Spinal cord (tissue), 10 donors: Measurements from ENCODE around the gene RPGRIP1. TPM values are rescaled to one million over a fixed set of nuclear protein-coding genes. Genes with fewer than 3 reads are reported as not detected.

Source experiments
- DNase-seq, 6 donors: peaks; one replicate each; pipeline versions ENCODE4 v3.0.0 to v3.0.0-alpha.2; 2013 to 2015; ENCODE audit warnings: low spot score in 6 of 6, low read depth in 4 of 6
- H3K27ac ChIP-seq: one replicate; pipeline ENCODE4 v1.5.1; 2013; ENCODE audit warnings: low read depth, low read length, control low read depth
- H3K27me3 ChIP-seq: one replicate; pipeline ENCODE4 v1.6.1; 2013; ENCODE audit warnings: low read length; ENCODE audit not compliant: control insufficient read depth, insufficient read depth
- H3K36me3 ChIP-seq: one replicate; pipeline ENCODE4 v1.6.1; 2013; ENCODE audit warnings: low read length; ENCODE audit not compliant: control insufficient read depth, insufficient read depth
- H3K4me1 ChIP-seq: one replicate; pipeline ENCODE4 v1.6.1; 2013; ENCODE audit warnings: low read length; ENCODE audit not compliant: control insufficient read depth, insufficient read depth
- H3K4me3 ChIP-seq: one replicate; pipeline ENCODE4 v1.5.1; 2013; ENCODE audit warnings: low read depth, low read length, control low read depth
- H3K9me3 ChIP-seq: one replicate; pipeline ENCODE4 v1.6.1; 2013; ENCODE audit warnings: low read length; ENCODE audit not compliant: control insufficient read depth, insufficient read depth
- WGBS: methylation state at CpG from one replicate; pipeline ENCODE4 v1.1.5; 2013; ENCODE audit warnings: missing lambda C conversion rate; ENCODE audit not compliant: insufficient coverage; 5-methylcytosine and 5-hydroxymethylcytosine counted together
- long read RNA-seq, 4 donors: transcript quantifications; one replicate each; lab custom pipeline, GENCODE V29; 2026
- polyA plus RNA-seq, 2 donors: library from polyadenylated mRNA; unstranded; fragments of 120-200 nt; gene quantifications; one replicate each; pipeline ENCODE4 v1.2.1, GENCODE V29; 2013; ENCODE audit not compliant: insufficient read length in 2 of 2
- total RNA-seq, 2 donors: library from RNA; depleted of rRNA in 1 of 2; stranded (reverse); fragments of 120-200 nt in 1 of 2; fragments of >200 nt in 1 of 2; gene quantifications; one replicate each; pipeline versions ENCODE4 v1.2.3 to v1.2.4, GENCODE V29; 2013 to 2014
- donor health status: healthy.

Gene RPGRIP1
- total RNA-seq (under 1 TPM; 0.33 to 0.50 TPM), polyA plus RNA-seq (1 to 10 TPM in 1 of 2 donors, under 1 TPM in 1; 0.78 to 1.3 TPM)
- long read RNA-seq, donor 1 = 0 reads
- long read RNA-seq, donor 2 = 0 reads
- long read RNA-seq, donor 3, partial matches to known transcripts = 43 of 43 reads
- long read RNA-seq, donor 3, other reads (novel, unspliced or antisense) = 0 of 43 reads
- long read RNA-seq, donor 4, partial matches to known transcripts = 131 of 138 reads
- long read RNA-seq, donor 4, other reads (novel, unspliced or antisense) = 7 of 138 reads

- H3K4me3 ChIP-seq = no peak within 1 kb of the TSS
- H3K9me3 ChIP-seq = no peaks in the 10 kb centered on the region
- WGBS = no CpG with 5 or more reads among the region's 2 CpGs
- no peak within 1 kb of the TSS for H3K27ac ChIP-seq
- H3K36me3 ChIP-seq = no peaks in the 10 kb centered on the region
- no peak for DNase-seq
- H3K27me3 ChIP-seq = no peaks in the 10 kb centered on the region
- no peaks in the 10 kb centered on the region for H3K4me1 ChIP-seq
These were observed at the start of gene RPGRIP1 for GRCh38 chr14:21279783-21280182. Gene RPGRIP1 (plus strand): TSS chr14:21280083. CDS start chr14:21287977, 7,894 bp downstream.

GRCh38 chr14:21231020-21231652, 48.7 kb upstream of the RPGRIP1 start:
- H3K27ac ChIP-seq = no peak overlapping the region
- H3K4me1 ChIP-seq = no peaks in the 10 kb centered on the region
- DNase-seq = no peak
- no peak overlapping the region for H3K4me3 ChIP-seq
- WGBS = 91% methylated on average over 6 of the region's 14 CpGs
- H3K9me3 ChIP-seq = no peaks in the 10 kb centered on the region
- H3K36me3 ChIP-seq = peaks cover 32% of the 10 kb centered on the region
- no peaks in the 10 kb centered on the region for H3K27me3 ChIP-seq

DNA sequence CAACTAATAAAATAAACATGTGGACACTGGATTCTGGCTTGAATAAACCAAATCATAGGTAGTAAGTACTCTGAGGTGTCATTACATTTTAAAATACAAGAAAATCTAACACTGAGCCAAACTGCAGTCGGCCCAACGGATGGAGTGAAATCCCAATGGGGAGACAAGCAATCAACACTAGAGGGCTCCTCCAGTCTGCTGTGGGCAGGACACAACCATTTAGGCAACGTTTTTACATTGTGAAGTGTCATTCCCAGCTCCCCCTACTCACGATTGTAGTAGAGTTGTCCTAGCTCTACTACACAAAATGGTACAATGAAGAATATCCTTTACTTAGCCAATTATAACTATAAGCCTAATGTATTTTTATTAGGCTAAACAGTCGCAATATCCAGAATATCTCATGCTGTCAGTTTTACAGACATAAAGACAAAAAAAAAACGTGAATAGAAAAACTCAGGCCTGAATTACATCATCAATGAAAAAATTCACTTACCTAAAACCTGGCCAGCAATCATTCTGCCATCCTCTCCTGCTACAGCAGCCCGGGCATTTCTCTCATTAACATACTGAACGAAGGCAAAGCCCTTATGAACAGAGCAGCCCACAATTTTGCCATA, 46.3 kb upstream of the RPGRIP1 start:
- 83% methylated on average over 4 of the region's 8 CpGs for WGBS
- no peak for DNase-seq
- Histone ChIP-seq H3K4me3 (no peak overlapping the region), H3K9me3 (no peaks in the 10 kb centered on the region), H3K27me3 (no peaks in the 10 kb centered on the region), H3K4me1 (no peaks in the 10 kb centered on the region), H3K36me3 (peaks cover 27% of the 10 kb centered on the region), H3K27ac (no peak overlapping the region)

GRCh38 chr14:21234112-21234511, 45.8 kb upstream of the RPGRIP1 start:
- WGBS = no CpG with 5 or more reads among the region's 5 CpGs
- H3K36me3 ChIP-seq = peaks cover 25% of the 10 kb centered on the region
- H3K4me1 ChIP-seq = no peaks in the 10 kb centered on the region
- H3K27ac ChIP-seq = no peak overlapping the region
- no peaks in the 10 kb centered on the region for H3K9me3 ChIP-seq
- H3K4me3 ChIP-seq = no peak overlapping the region
- DNase-seq = no peak
- H3K27me3 ChIP-seq = no peaks in the 10 kb centered on the region

GRCh38 chr14:21236948-21237797, 42.7 kb upstream of the RPGRIP1 start:
- Histone ChIP-seq H3K4me3 (no peak overlapping the region), H3K9me3 (no peaks in the 10 kb centered on the region), H3K27me3 (no peaks in the 10 kb centered on the region), H3K4me1 (no peaks in the 10 kb centered on the region), H3K27ac (no peak overlapping the region), H3K36me3 (peaks cover 21% of the 10 kb centered on the region)
- WGBS = no CpG with 5 or more reads among the region's 6 CpGs
- DNase-seq = no peak

DNA sequence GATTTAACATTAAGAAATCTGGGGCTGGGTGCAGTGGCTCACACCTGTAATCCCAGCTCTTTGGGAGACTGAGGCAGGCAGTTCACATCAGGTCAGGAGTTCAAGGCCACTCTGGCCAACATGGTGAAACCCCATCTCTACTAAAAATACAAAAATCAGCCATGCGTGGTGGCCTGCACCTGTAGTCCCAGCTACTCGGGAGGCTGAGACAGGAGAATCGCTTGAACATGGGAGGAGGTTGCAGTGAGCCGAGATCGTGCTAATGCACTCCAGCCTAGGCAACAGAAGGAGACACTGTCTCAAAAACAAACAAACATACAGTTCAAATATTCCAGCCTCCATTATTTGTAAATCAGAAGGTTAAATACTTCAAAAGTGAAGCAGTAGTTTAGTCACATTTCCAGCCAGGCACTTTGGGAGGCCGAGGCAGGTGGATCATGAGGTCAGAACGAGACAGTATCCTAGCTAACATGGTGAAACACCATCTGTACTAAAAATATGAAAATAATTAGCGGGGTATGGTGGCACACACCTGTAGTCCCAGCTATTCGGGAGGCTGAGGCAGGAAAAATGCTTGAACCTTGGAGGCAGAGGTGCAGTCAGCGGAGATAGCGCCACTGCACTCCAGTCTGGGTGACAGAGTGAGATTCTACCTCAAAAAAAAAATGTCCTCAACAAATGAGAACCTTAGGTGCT, 40.9 kb upstream of the RPGRIP1 start:
- Histone ChIP-seq H3K4me3 (no peak overlapping the region), H3K36me3 (peaks cover 16% of the 10 kb centered on the region), H3K9me3 (no peaks in the 10 kb centered on the region), H3K4me1 (no peaks in the 10 kb centered on the region), H3K27me3 (no peaks in the 10 kb centered on the region), H3K27ac (no peak overlapping the region)
- no peak for DNase-seq
- no CpG with 5 or more reads among the region's 11 CpGs for WGBS

DNA sequence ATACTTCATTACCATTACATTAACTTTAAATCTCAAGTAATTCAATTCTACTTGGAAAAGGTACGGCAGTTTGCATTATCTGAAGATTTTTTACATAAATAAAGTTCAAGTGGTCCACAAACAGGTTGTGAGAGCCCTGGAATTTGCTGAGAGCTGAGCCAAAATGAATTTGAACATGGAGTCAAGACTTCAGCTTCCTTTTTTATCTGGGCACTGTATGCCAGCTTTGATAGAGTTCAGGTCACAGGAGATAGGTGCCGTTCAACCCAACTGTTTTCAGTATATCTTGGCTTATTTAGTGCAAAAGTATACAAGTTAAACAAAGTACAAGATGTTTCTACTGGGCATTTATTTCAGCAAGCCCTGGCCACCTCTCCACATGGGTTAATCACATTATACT, 39.5 kb upstream of the RPGRIP1 start:
- 100% methylated on average over 1 of the region's 2 CpGs for WGBS
- no peaks in the 10 kb centered on the region for H3K27me3 ChIP-seq
- no peak overlapping the region for H3K27ac ChIP-seq
- H3K36me3 ChIP-seq = peaks cover 19% of the 10 kb centered on the region
- H3K4me1 ChIP-seq = no peaks in the 10 kb centered on the region
- no peak for DNase-seq
- no peak overlapping the region for H3K4me3 ChIP-seq
- no peaks in the 10 kb centered on the region for H3K9me3 ChIP-seq

GRCh38 chr14:21241218-21241819, 38.6 kb upstream of the RPGRIP1 start:
- Histone ChIP-seq H3K27me3 (no peaks in the 10 kb centered on the region), H3K4me1 (no peaks in the 10 kb centered on the region), H3K27ac (no peak overlapping the region), H3K36me3 (peaks cover 24% of the 10 kb centered on the region), H3K9me3 (no peaks in the 10 kb centered on the region), H3K4me3 (no peak overlapping the region)
- WGBS = no CpG with 5 or more reads among the region's 1 CpG
- DNase-seq = peak in 4 of 6 donors; percentile 5 to 69 (median 28)

GRCh38 chr14:21244544-21244943, 35.3 kb upstream of the RPGRIP1 start:
- H3K4me3 ChIP-seq = no peak overlapping the region
- WGBS = 87% methylated on average over 3 of the region's 7 CpGs
- H3K27me3 ChIP-seq = no peaks in the 10 kb centered on the region
- H3K4me1 ChIP-seq = no peaks in the 10 kb centered on the region
- H3K27ac ChIP-seq = no peak overlapping the region
- peaks cover 17% of the 10 kb centered on the region for H3K36me3 ChIP-seq
- H3K9me3 ChIP-seq = no peaks in the 10 kb centered on the region
- DNase-seq = no peak
